ENCODE results near the gene RNASE4.
"Not testable (repeated sequence)": the region's sequence is repeated elsewhere in the genome, so short reads cannot be mapped to it uniquely, and the experiment has no call there.

The RNASE4 gene, protein sequence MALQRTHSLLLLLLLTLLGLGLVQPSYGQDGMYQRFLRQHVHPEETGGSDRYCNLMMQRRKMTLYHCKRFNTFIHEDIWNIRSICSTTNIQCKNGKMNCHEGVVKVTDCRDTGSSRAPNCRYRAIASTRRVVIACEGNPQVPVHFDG

DNA sequence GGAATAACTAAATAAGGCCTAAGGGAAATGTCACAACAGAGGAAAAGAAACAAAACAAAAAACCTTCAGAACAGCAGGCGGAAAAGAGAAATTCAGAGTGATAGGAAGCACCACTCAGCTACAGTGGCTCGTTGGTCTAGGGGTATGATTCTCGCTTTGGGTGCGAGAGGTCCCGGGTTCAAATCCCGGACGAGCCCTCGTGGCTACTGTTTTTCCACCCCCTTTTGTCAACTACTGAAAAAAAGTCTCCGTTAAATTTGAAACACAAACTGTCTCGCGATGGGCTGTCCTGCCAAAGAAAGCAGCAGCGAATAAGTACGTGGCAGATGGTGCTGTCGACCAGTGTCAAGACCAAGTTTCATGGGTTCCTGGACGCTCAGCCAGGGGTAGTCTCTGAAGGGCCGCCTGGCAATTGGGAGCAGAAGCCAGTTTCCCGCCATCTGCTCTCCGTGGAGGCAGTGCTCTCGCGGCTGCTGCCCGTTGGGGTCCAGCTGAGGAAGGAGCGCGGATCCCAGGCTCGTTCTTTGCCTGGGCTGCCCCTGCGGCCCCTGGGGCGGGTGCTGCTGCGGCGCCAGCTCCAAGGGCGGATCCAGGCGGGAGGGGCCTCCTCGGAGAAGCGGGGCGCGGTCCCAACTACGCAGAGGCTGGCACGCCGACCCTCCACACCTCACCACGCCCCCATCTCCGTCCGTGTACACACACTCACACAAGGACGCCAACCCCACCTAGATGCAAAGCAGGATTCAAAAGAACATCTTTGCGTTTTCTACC is at the start of gene RNASE4:
TSS of gene RNASE4 (plus strand) at position 670 of the 771 bp plus-strand sequence. CDS start 14,812 bp downstream, outside the sequence.
- peak; percentile 78 for DNase-seq

DNA sequence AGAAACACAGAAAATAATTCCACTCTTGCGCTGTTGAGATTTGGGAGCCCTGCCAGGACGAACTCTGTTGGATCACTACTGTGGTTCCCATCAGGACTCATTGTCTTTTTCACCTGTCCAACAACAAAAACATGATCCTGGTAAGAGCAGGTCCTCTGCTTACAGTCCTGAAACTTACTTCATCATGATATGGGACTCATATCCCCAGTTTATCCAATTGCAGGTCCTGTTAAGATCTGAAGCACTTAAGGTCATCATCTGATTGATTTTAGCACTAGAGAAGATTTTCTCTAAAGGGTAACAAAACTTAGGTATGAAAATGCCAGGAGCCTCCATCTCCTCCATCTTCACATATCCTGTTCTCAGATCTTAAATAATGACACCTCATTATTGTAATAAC is 42.8 kb upstream of the RNASE4 start, which contains the start of gene OR6S1:
TSS of gene OR6S1 (minus strand) at position 101 of the 400 bp plus-strand sequence. CDS start at position 101, 0 bp downstream.
- DNase-seq = no peak

DNA sequence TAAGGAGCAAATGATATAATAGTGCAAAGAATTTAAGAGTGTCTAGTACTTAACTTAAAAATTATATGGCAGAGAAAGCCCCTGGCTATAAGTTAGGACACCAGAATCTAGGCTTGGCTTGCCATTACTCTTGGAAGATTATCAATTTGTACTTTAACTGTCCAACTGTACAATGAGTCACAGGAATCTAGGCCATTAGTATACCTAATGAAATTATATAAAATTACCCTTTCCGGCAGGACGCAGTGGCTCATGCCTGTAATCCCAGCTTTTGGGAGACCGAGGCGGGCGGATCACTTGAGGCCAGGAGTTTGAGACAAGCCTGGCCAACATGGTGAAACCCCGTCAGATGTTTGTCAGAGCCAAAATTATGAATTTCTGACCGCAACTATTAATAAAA is 42.2 kb upstream of the RNASE4 start:
- no peak for DNase-seq

DNA sequence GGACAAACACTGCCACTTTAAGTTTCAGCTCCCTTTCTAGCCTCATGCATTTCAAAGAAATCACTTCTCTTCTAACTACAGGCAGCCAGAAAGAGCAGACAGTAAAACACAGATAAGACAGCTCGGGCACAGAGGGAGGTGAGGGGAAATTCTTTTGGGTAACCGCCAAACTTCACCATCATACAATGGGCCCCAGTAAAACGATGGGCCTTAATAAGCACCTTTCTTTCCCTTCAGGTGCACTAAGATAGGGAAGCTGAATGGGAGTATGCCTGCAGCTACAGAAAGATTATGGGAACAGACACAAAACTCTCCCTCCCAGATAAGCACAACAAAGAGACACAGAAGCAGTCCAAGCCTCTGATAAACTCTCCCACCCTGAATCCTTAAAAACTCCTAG is 41.6 kb upstream of the RNASE4 start:
- DNase-seq = not testable (repeated sequence)

DNA sequence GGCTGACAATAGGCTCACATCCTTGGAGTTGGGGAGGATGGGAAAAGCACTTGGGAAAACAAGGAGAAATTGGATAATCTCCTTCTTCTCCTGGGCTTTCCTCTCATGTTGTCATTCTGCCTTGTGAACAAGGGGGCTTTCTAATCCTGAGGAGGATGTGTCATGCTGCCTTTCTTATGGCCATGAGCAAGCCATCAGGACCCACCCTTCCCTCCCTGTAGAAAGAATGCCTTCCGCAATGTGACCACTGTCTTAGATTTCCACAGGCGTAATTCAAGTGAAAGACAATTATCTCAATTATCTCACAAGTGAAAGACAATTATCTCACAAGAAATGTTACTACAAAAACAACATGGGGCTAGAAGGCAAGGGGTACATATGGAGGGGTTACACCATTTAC is 39.8 kb upstream of the RNASE4 start:
- DNase-seq = no peak

DNA sequence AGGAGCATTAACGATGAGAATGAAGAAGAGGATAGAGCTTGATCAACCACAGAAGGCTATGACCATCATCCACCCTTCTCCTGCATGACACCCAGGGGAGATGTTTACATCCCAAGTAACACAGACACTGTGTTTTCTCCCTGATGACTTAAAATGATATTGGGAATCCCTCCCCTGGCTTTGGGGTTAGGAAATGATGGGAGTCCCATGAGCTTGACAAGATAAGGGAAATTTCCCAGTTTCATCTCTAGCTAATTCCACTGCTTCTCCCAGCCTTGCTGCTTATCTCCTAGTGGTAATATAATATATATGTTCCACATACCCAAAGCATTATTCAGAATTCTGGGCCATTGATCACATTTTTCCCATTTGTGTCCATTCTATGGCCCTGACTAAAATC is 38.9 kb upstream of the RNASE4 start:
- no peak for DNase-seq

DNA sequence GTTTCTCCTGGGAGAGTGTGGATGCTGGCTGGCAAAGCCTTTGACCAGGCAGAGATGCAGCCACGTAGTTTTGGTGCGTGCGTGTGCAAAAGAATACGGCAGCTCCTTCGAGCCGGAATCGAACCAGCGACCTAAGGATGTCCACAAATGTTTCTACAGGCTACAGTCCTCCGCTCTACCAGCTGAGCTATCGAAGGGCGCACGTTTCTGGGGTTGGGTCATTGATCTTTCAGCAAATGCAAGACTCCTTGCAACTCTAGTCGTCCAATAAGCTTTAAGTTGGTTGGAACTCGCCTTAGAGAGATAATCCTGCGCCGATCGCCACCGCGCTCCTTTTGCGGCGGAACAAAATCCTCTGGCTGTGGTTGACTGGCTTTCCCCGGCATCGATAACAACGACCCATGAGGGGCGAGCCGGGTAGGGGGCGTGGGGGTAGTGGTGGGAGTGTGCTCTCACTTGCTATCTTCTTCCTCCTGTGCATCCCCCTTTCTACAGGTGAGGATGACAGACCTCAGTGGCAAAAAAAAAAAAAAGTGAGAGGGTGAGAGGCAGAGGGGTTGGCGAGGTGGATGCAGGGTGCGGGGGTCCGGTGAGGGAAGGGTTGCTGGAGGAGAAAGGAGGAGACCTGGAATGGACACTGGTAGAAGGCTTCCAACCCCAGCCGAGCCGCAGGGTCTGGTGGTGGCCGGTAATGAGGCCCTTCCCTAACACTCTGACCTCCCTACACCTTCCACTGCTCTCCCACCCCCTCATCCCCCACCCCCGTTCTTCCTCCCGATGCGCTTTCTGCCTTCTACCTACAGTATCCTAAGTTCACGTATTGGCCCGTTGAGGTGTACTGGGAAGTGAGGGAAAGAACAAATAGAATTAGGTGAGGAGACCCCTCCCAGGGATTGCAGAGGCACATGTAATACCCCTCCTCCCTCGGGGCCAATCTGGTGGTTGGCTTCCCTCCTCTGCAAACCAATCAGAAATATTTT is 31.1 kb upstream of the RNASE4 start:
- peak; percentile 41 for DNase-seq

DNA sequence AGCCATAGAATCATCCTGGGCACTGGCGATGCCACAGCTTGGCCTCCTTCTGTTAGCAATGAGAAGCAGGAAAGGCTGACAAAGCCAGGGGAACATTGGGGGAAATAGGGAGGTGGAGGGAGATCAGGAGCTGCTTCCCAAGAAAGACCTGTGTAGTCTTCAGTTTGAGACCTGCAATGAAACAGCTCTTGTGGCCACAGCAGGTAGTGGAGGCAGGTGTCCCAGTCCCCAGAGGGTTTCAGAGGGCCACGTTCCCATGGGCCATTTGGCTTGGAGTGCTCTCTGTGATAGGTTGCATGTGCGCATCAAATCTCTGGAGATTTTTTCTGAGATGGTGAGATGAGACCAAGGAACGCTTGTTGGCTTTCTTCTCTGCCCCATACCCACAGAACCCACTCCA is 28.5 kb upstream of the RNASE4 start:
- no peak for DNase-seq

DNA sequence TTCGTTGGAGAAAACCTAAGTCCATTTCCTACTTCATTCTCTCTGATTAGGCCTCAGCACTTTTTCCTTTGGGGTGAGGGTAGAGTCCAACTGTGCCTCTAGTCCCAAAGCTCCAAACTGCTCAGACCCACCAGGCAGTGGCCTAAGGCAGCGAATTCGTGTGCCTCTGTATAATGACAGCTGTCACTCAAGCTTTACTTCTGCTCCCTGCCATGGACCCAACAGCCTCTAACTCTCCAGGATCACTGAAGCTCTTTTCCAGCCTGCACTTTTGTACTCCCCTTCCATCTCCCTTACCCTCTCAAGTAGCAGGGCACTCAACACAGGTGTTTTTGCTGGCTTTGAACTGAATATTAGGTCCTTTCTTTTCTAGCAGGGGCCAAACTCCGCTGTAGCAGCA is 28.1 kb upstream of the RNASE4 start:
- DNase-seq = no peak

DNA sequence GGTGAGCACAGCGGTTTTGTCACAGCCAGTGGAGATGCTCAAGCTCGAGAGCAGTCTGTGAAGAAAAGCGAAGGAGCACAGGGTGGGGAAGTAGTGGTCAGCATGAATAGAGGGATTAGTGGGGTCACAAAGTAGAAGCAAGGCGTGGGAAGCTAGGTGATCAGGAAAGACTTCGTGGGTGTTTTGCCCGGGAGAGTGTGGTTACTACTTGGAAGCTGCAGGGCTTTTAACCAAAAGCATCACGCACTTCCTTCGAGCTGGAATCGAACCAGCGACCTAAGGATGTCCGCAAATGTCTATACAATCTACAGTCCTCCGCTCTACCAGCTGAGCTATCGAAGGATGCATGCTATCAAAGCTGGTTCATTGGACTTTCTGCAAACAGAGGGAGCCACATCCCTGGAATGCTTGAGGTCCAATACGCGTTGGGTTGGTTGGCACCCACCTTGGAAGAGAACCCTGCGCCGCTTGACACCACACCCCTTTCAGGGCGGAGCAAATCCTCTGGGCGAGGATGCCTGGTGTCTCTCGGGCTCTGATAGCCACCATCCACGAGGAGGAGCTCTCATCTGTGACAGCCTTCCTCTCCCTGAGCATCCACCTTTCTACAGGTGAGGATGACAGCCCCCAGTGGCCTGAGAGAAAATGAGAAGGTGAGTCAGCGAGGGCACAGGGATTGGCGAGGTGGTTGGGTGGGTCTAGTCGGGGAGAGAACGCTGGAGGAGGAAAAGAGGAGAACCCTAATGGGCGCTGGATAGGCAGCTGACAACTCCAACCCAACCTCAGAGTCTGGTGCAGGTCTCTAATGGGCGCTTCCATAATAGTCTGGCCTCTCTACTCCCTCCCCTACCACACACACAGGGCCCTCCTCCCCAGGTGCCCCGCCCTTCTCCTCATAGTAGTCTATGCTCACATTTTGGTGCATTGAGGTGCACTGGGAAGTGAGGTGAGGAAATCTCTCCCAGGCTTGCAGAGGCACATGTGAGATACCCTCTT is 26.8 kb upstream of the RNASE4 start:
- DNase-seq = peak; percentile 34

DNA sequence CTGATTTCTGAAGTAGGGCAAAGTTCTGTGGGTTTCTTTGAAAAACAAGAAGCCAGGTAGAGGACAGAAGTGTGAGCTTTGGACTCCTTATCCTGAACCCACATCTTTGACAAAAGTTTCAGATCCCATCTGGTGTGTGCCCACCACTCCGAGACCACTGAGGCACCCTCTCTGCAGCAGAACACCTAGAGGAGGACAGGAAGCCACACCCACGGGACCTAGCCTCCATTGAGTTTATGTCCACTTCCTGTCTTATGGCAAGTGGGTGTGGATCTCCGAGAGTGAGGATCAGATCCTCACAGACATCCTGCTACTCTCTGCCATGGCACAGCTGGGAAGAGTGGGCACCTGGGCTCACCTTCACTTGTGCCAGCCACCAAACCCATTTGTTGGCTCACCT is 26.1 kb upstream of the RNASE4 start:
- no peak for DNase-seq

DNA sequence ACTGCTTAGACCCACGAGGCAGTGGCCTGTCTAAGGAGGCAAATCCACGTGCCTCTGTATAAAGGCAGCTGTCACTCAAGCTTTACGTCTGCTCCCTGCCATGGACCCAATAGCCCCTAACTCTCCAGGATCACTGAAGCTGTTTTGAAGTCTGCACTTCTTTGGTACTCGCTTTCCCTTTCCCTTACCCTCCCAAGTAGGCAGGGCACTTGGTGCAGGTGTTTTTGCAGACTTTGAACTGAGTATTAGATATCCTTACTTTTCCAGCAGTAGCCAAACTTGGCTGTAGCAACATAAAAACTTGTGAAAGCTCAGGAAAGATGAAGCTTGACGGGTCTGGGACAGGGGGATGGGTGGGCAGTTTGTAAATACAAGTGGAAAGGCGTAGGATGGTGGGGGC is 25.0 kb upstream of the RNASE4 start:
- DNase-seq = no peak

DNA sequence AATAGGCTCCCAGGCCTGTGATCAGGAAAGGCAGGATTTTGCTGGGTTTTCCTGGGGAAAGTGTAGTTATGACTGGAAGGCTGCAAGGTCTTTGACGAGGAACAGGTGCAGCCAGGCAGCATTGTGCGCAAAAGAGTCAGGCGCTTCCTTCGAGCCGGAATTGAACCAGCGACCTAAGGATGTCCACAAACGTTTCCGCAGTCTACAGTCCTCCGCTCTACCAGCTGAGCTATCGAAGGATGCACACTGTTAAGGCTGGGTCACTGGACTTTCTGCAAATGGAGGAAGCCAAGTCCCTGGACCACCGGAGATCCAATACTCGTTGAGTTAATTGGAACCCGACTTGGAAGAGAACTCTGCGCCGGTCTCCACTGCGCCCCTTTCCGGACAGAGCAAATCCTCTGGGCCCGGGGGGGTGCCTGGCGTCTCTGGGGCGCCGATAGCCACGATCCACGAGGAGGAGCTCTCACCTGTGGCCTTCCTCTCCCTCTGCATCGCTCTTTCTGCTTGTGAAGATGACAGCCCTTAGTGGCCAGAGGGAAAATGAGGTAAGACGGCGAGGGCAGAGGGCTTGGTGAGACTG is 24.5 kb upstream of the RNASE4 start:
- no peak for DNase-seq

DNA sequence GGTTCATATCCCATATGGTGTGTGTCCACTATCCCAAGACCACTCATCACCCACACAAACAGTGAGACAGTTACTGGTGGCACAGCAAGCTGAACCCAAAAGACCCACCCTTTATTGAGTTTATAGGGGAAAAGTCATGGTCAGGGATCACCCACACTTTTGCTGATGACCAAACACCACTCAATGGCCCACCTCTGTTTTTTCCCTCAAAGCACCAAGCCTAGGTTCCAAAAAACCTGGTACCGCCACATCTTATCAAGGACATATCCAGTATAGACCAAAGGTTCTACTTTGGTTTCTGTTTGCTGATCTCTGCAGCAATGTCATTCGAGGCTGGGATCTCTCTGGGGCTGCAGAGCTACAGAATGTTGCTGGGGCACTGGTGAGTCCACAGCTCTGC is 23.2 kb upstream of the RNASE4 start:
- DNase-seq = no peak

DNA sequence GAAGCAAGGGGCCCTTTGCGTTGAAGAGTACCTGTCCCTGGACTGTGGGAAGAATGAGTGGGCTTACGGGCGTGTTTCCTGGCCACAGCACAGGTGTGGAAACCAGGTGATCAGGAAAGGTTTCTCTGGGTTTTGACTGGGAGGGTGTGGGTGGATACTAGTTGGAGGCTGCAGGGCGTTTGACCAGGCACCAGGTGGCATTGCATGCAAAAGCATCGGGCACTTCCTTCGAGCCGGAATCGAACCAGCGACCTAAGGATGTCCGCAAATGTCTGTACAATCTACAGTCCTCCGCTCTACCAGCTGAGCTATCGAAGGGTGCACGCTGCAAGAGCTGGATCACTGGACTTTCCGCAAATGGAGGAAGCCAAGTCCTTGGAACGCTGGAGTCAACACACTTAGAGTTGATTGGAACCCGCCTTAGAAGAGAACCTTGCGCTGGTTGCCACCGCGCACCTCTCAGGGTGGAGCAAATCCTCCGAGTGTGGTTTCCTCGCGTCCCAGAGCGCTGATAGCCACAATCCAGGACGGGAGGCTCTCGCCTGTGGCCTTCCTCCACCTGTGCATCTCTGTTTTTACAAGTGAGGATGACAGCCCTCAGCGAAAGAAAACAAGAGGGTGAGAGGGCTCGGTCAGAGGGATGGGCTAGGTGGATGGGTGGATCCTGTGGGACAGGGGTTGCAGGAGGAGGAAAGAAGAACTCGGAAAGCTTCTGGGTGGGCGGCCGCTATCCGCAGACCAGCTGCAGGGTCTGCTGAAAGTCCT is 21.2 kb upstream of the RNASE4 start:
- peak; percentile 76 for DNase-seq

DNA sequence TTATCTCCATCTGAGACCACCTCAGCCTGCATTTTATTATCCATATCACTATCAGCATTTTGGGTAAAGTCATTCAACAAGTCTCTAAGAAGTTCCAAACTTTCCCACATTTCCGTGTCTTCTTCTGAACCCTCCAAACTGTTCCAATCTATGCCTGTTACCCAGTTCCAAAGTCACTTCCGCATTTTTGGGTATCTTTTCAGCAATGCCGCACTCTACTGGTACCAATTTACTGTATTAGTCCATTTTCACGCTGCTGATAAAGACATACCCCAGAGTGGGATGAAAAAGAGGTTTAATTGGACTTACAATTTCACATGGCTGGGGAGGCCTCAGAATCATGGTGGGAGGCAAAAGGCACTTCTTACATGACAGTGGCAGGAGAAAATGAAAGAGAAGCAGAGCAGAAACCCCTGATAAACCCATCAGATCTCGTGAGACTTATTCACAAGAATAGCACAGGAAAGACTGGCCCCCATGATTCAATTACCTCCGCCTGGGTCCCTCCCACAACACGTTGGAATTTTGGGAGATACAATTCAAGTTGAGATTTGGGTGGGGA is 17.9 kb upstream of the RNASE4 start:
- not testable (repeated sequence) for DNase-seq

DNA sequence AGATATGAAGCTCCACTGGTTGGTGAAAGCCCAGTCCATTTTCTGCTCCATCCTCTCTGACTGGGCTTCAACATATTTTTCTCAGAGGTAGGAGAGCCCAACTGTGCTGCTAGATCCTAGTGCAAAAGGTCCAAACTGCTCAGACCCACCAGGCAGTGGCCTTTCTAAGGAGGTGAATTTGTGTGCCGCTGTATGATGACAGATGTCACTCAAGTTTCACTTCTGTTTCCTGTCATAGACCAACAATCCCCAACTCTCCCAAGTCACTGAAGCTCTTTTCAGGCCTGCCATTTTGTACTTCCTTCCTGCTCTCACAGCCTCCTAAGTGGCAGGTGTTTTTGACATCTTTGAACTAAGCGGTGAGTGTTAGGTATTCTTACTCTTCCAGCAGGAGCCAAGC is 16.4 kb upstream of the RNASE4 start:
- DNase-seq = no peak

DNA sequence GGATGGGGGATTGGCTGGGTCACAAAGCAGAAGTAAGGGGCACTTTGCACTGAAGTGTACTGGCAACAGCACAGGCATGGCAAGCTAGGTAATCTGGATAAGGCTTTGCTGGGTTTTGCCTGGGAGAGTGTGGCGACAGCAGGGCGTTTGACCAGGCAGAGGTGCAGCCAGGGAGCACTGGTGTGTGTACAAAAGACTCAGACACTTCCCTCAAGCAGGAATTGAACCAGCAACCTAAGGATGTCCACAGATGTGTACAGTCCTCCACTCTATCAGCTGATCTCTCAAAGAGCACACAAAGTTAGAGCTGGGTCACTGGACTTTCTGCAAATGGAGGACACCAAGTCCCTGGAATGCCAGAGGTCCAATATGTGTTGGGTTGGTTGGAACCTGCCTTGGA is 15.4 kb upstream of the RNASE4 start:
- no peak for DNase-seq

DNA sequence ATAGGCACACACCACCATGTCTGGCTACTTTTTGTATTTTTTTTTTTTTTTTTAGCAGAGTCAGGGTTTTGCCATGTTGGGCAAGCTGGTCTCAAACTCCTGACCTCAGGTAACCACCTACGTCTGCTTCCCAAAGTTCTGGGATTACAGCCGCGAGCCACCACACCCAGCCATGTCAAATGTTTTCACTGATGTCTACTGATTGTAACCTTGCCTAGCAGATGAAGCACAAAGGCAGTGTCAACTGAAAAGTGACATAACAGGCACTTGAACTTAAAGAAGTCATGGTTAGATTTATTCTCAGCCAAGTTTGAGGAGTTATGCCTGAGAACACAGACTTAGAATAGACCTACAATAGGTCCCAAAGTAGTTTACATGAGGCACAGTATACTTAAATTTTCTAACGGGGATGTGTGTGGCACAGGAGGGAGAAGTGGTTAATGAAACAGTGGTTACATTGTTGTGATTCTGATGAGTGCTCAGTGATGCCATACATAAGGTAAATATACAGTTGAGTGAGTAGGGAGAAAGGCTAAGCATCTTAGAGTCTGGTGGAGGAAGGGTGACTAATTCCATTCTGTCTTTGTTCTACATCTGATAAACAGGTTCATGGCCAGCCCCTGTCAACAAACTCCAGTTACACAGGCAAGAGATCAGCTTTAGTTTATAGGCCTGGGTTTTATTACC is 12.6 kb upstream of the RNASE4 start:
- DNase-seq = no peak

DNA sequence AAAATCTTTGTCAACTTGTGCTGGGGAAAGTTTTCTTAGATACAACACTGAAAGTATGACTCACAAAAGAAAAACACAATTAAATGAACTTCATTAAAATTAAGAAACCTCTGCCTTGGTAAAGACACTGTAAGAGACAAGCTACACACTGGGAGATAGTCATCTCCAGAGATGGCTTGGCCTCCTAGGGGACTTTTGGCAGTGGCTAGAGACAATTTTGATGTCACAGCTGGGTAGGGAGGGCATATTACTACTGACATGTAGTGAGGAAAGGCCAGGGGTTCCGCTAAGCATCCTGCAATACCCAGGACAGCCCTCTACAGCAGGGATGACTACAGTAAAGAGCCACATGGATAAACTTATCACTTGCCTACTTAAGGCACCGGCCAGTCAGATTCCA is 8.7 kb upstream of the RNASE4 start:
- no peak for DNase-seq
